Measurements from ENCODE around the gene HOXA6. TPM values are rescaled to one million over a fixed set of nuclear protein-coding genes. Genes with fewer than 3 reads are reported as not detected.

HOXA6 gene
- total RNA-seq, 1 experiment from 2014 or later: 12.7 TPM

- Histone ChIP-seq H2AFZ (ENCODE audit: low read depth, low read length, poor library complexity, severe bottlenecking) (no peak overlapping the region), H3K4me2 (ENCODE audit: low read length) (no peak overlapping the region), H3K9me2 (ENCODE audit: insufficient read depth) (no peaks in the 10 kb centered on the region), H4K20me1 (ENCODE audit: insufficient read depth) (no peaks in the 10 kb centered on the region), H3K4me3 (replicated peaks in 1 of 2; ENCODE audit: low read depth in 1 of 2, low read length in 2 of 2) (no peak overlapping the region), H3K27me3 (ENCODE audit: insufficient read depth, low read length) (no peaks in the 10 kb centered on the region), H3K79me2 (ENCODE audit: insufficient read depth, low read length) (no peaks in the 10 kb centered on the region), H3K9ac (ENCODE audit: low read length) (no peak overlapping the region), H3K36me3 (ENCODE audit: control insufficient read depth in 1 of 2, insufficient read depth in 2 of 2, low read length in 2 of 2) (no peaks in the 10 kb centered on the region), H3K9me3 (ENCODE audit: control insufficient read depth in 1 of 2, insufficient read depth in 1 of 2, low read depth in 1 of 2, low read length in 2 of 2) (no peaks in the 10 kb centered on the region), H3K27ac (ENCODE audit: low read depth, low read length) (no peak overlapping the region), H3K4me1 (ENCODE audit: control insufficient read depth in 1 of 2, insufficient read depth in 2 of 2, low read length in 2 of 2) (no peaks in the 10 kb centered on the region)
- RAD21 ChIA-PET (ENCODE audit: low non-redundant PET in 1 of 2, low total read pairs in 2 of 2, uncharacterized antibody in 2 of 2, unreplicated experiment in 2 of 2): no interaction called here
- TF ChIP-seq TCF7L2 (IDR thresholded peaks at IDR 0.05; ENCODE audit: borderline replicate concordance, extremely low read depth, insufficient read depth, insufficient read length): no peak
- no peak for TF ChIP-seq ZFX (IDR thresholded peaks at IDR 0.05)
- no peak for TF ChIP-seq RAD21 (IDR thresholded peaks at IDR 0.05; ENCODE audit: low read depth)
- TF ChIP-seq, protein P1, sequence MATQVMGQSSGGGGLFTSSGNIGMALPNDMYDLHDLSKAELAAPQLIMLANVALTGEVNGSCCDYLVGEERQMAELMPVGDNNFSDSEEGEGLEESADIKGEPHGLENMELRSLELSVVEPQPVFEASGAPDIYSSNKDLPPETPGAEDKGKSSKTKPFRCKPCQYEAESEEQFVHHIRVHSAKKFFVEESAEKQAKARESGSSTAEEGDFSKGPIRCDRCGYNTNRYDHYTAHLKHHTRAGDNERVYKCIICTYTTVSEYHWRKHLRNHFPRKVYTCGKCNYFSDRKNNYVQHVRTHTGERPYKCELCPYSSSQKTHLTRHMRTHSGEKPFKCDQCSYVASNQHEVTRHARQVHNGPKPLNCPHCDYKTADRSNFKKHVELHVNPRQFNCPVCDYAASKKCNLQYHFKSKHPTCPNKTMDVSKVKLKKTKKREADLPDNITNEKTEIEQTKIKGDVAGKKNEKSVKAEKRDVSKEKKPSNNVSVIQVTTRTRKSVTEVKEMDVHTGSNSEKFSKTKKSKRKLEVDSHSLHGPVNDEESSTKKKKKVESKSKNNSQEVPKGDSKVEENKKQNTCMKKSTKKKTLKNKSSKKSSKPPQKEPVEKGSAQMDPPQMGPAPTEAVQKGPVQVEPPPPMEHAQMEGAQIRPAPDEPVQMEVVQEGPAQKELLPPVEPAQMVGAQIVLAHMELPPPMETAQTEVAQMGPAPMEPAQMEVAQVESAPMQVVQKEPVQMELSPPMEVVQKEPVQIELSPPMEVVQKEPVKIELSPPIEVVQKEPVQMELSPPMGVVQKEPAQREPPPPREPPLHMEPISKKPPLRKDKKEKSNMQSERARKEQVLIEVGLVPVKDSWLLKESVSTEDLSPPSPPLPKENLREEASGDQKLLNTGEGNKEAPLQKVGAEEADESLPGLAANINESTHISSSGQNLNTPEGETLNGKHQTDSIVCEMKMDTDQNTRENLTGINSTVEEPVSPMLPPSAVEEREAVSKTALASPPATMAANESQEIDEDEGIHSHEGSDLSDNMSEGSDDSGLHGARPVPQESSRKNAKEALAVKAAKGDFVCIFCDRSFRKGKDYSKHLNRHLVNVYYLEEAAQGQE (IDR thresholded peaks at IDR 0.05; ENCODE audit: low read depth): no peak
- TF ChIP-seq CEBPB (IDR thresholded peaks at IDR 0.05; ENCODE audit: low read depth): no peak
- no peak for TF ChIP-seq EGR1 (IDR thresholded peaks at IDR 0.05; ENCODE audit: low read depth)
- TF ChIP-seq ZNF274 (IDR thresholded peaks at IDR 0.05; ENCODE audit: low read depth, low read length): no peak
- no TSS peak for BruUV-seq (replicated peaks)
- no peak for ATAC-seq
- intact Hi-C loops (cut with micrococcal nuclease): loop anchor here (10.0 kb wide), 2 partner anchors 553 to 1433 kb away; partner anchors contain the start of gene TAX1BP1
- CTCF ChIA-PET: interaction anchor here (0.9 kb wide), 1 partner anchor 12 kb away, joined by 3 read pairs; no protein-coding TSS in a partner anchor
- POLR2A ChIA-PET: no interaction called here
- no peak for DNase-seq (ENCODE audit: low read depth, low spot score)
These were observed 44.4 kb upstream of the HOXA6 start for GRCh38 chr7:27191833-27192545.

All from HCT116 (cell line).